NK-92 (cell line): Measurements from ENCODE around the gene SPATA2L.
A peak's percentile ranks its signal among the peaks of the same experiment; 100 is the strongest.

Source experiments
- DNase-seq: peaks from one replicate; lab custom pipeline; 2025; ENCODE audit not compliant: unreplicated experiment; lab: John Stamatoyannopoulos, UW

The SPATA2L gene, protein sequence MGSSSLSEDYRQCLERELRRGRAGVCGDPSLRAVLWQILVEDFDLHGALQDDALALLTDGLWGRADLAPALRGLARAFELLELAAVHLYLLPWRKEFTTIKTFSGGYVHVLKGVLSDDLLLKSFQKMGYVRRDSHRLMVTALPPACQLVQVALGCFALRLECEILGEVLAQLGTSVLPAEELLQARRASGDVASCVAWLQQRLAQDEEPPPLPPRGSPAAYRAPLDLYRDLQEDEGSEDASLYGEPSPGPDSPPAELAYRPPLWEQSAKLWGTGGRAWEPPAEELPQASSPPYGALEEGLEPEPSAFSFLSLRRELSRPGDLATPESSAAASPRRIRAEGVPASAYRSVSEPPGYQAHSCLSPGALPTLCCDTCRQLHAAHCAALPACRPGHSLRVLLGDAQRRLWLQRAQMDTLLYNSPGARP

DNA sequence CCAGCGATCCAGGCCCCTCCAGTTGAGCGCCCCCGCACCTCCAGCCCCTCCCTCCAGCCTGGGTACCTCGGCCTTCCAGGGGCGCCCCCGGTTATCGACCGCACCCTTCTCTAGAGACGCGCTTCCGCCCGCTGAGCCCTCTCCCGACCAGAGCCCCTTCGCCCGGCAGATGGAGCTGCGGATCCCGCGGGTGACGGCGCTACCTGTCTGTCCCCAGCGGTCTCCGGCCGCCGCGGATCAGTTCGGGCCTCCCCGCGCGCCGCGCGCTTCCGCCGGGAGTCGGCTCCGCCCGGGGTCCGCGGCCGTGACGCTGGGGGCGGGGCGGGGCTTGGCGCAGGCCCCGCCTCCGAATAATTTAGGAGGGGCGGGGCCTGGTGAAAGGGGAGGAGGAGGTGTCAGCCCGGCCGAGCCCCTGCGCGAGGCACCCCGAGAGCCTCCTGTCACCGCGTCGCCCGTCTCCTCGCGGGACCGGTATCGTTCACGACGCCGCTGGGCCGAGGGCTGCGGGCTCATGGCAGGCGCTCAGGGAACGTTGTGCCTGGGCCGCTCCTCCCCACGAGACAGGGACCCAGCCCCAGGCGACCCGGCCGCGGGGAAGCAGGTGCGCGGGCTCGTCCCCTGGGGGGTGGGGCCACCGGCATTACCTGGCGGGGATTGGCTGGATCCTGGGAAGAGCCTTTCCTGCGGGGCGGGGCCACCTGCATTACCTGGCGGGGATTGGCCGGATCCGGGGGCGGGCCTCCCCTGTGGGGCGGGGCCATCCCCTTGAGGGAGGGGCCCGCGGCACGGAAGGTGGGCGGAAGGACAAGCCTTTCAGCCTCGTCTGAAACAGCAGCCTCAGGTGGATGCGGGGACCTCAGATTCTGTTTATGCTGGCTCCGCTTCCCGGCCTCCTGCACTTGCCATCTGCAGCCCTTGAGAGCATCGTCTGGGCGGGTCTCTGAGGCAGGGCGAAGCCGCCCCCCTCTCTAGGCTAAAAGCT is at the start of gene SPATA2L:
Gene SPATA2L (minus strand): TSS at position 281 of the 982 bp plus-strand sequence. CDS start 473 bp downstream, outside the sequence.
- DNase-seq: peak; percentile 79

DNA sequence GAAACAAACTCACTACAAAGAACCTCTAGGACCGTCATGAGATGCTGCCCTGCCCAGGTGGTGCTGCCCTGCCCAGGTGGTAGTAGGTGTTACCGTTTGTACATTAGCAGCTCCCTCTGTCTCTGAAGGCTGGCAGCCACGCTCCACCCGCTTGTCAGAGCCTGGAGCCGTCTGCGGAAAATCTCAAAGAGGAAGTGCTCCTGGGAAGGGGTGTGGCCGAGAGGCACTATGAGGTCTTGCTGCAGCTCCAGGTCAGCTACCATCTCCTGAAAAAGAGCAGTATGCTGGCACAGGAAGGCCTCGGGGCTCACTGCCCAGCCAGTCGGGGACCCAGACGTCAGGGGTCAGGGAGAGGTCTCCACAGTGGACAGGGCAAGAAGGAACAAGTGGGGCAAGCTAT is 48.1 kb upstream of the SPATA2L start:
- no peak for DNase-seq

- DNase-seq: no peak
Measured at GRCh38 chr16:89748921-89749320, 47.4 kb upstream of the SPATA2L start.

GRCh38 chr16:89748076-89748475 is 46.6 kb upstream of the SPATA2L start:
- DNase-seq: no peak

DNA sequence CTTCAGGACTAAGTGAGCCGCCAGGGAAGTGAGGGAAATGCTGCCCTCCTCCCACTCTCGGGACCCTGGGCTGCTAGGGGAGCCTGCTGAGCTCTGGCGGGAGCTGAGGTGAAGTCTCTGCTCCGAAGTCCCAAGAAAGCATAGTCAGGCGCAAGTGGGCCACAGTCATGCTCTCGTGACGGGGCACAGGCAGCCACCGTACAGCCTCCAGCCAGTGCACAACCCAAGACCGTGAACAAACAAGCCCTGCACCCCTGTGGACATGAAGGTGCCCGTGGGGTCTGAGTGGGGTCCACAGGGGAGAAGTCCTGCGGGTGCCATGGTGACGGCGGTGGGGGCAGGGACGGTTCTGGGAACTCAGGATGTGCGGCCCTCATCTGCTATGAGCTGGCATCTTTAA is 44.5 kb upstream of the SPATA2L start:
- no peak for DNase-seq

DNA sequence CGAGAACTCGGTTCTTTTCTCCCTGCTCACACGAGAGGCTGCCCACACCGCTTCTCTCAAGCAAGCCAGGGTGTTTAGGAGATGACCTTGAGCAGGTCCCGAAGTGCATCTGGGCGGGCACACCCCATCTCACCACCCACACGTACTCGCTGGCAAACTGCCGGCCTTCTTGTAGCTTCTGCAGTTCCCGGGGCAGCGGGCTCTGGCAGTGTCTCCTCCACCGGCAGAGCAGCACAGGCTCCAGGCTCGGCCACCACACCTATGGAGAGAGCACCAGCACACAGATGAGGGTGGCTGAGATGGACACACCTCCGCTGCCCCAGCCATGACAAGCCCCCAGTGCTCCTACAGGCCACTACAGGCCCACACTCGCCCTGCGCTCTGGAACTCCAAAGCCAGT is 43.3 kb upstream of the SPATA2L start:
- no peak for DNase-seq

DNA sequence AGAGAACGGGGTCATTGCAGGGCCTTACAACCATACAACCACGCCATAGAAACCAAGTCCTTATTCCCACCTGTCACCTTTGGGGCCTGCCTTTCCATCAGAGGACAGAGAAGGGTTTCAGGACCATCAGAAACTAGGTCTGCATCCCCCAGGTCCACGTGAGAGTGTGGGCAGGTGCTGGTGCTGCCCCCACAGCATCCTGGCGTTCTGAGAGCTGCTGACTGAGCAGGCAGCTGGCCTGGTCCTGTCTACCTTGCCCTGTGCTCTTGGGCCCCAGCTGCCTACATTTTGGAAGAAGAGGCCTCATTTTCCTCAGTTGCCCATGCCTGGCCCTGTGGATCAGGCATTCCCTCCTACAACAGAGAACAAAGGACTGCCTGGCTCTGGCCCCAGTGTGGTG is 41.4 kb upstream of the SPATA2L start:
- DNase-seq: no peak

GRCh38 chr16:89741342-89742014 is 40.0 kb upstream of the SPATA2L start:
- DNase-seq: no peak

DNA sequence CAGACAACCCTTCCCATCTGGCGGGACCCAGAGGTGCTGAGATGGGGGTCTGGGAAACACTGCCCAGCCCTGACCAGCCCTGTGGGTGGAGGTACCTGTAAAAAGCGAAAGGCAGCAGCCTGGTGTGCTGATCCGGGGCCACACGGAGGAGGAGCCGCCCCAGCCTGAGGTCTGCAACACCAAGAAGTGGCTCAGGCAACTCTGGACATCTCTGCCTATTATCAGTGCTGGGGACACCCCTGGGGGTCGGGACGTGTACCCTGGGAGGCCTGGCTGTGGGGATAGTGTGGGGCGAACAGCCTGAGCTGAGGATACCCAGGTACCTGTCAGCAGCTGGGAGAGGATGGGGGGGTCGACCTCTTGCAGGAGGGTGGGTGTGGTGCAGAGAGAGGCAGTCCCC is 37.9 kb upstream of the SPATA2L start:
- DNase-seq: no peak

- no peak for DNase-seq
Measured at GRCh38 chr16:89738538-89739317, 37.2 kb upstream of the SPATA2L start.

GRCh38 chr16:89738072-89738377 is 36.5 kb upstream of the SPATA2L start:
- DNase-seq: no peak

DNA sequence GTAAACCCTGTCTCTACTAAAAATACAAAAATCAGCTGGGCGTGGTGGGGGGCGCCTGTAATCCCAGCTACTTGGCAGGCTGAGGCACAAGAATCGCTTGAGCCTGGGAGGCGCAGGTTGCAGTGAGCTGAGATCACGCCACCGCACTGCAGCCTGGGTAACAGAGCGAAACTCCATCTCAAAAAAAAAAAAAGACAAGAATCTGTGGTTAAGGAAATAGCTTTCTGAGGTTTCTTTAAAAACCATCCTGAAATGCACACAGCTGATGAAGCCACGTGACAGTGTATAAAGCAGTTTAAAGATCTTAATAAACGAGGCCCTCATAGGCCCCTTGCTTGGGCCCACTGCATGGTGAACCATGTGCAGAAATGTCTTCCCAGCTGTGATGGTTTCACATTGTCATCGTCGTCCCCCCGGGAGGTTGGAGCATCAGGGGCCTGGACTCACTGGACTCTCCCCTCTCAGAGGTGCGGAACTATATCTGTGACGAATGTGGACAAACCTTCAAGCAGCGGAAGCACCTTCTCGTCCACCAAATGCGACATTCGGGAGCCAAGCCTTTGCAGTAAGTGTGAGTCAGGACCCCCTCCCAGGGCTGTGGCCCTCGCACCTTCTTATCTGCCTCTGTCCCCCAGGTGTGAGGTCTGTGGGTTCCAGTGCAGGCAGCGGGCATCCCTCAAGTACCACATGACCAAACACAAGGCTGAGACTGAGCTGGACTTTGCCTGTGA is 36.0 kb upstream of the SPATA2L start:
- DNase-seq: no peak

GRCh38 chr16:89736554-89736953 is 35.0 kb upstream of the SPATA2L start:
- DNase-seq: no peak

- no peak for DNase-seq
Measured at GRCh38 chr16:89733792-89734191, 32.3 kb upstream of the SPATA2L start.

- DNase-seq: no peak
Measured at GRCh38 chr16:89733322-89733721, 31.8 kb upstream of the SPATA2L start.

DNA sequence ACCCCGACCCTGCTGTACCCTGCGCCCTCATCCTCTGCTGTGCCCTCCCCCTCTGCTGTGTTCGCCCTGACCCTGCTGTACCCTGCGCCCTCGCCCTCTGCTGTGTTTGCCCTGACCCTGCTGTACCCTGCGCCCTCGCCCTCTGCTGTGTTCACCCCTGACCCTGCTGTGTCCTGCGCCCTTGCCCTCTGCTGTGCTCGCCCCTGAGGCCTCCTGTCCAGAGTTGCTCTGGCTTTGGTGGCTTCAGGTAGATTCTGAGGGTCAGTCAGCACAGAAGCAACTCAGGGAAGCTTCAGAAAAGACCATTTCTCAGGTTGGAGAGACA is 31.4 kb upstream of the SPATA2L start:
- no peak for DNase-seq

DNA sequence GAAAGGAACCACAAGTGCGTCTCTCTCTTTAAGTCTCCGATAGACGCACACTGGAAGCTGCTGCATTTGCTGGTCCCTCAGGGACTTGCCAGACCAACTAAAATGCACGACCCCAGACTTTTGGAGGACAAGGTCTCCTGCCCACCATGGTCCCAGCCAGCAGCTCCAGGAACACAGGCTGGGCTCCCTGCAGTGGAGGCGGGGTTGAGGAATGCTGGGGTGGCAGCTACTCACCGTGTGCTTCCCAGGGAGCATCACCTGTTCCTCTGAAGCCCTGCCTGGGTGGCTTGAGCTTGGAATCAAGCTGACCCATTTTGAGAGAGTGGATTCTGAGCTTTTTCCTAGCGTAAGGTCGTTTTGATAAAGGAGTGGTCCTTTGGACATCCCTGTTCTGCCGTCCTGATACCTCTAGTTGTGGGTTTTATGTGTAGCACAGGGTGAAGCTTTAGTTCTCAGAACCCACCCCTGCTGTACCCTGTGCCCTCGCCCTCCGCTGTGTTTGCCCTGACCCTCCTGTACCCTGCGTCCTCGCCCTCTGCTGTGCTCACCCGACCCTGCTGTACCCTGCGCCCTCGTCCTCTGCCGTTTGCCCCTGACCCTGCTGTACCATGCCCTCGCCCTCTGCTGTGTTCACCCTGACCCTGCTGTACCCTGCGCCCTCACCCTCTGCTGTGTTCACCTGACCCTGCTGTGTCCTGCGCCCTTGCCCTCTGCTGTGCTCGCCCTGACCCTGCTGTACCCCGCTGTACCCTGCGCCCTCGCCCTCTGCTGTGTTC is 30.8 kb upstream of the SPATA2L start:
- no peak for DNase-seq

DNA sequence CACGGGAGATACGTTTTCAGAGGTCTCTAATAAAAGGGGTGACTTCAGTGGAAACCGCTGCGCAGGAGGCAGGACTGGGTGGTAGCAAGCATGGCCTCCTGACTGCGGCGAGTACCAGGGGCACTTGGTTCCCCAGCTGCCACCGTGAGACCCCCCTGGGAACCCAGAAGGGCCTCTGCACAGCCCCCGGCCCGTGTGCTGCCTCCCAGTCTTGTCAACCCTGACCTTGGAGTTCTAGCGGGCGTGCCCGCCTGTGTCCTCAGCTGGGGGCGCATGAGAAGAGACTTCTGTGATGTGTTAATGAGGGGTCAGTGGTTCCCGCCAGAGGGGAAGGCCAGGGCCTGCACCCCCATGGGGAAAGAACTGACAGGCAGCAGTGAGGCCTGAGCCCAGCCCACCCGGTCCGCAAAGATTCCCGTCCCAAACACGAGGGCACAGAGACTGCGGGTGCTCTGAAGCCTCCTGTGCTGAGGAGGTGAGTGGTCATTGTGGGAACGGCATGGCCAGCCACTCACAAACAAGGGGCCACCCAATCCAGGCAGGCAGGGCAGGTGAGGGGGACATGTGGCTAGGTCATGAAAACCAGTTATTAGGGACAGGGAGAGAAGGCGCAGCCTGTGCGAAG is 29.2 kb upstream of the SPATA2L start:
- DNase-seq: no peak
